GM10248 (cell line): ENCODE data around the gene MLKL.
A peak's percentile ranks its signal among the peaks of the same experiment; 100 is the strongest.
"Not testable (repeated sequence)": the region's sequence is repeated elsewhere in the genome, so short reads cannot be mapped to it uniquely, and the experiment has no call there.

Experiments used
- CTCF ChIA-PET: fragments of 300-600 bp; sonication (Branson Sonifier 250); formaldehyde crosslinking; extraction: SDS; loops from one replicate; lab custom pipeline; 2021; ENCODE audit warnings: antibody characterized with exemption; lab: Yijun Ruan, JAX
- POLR2A ChIA-PET: fragments of 350-650 bp; sonication (Branson Sonifier 250); formaldehyde crosslinking; extraction: SDS; loops from one replicate; lab custom pipeline; 2020; ENCODE audit warnings: antibody characterized with exemption; lab: Yijun Ruan, JAX
- DNase-seq: peaks from one replicate; pipeline ENCODE4 v3.0.0; 2012; ENCODE audit errors: extremely low spot score
- TF ChIP-seq, protein P1 (sequence below): IDR thresholded peaks from 2 replicates; pipeline ENCODE4 v1.5.1; 2012; ENCODE audit warnings: mild to moderate bottlenecking, low read depth; ENCODE audit errors: extremely low read depth, missing control alignments, control extremely low read depth

Gene MLKL

GRCh38 chr16:74659041-74659440, 41.6 kb downstream of the MLKL start:
- no peak for DNase-seq
- TF ChIP-seq, protein P1, sequence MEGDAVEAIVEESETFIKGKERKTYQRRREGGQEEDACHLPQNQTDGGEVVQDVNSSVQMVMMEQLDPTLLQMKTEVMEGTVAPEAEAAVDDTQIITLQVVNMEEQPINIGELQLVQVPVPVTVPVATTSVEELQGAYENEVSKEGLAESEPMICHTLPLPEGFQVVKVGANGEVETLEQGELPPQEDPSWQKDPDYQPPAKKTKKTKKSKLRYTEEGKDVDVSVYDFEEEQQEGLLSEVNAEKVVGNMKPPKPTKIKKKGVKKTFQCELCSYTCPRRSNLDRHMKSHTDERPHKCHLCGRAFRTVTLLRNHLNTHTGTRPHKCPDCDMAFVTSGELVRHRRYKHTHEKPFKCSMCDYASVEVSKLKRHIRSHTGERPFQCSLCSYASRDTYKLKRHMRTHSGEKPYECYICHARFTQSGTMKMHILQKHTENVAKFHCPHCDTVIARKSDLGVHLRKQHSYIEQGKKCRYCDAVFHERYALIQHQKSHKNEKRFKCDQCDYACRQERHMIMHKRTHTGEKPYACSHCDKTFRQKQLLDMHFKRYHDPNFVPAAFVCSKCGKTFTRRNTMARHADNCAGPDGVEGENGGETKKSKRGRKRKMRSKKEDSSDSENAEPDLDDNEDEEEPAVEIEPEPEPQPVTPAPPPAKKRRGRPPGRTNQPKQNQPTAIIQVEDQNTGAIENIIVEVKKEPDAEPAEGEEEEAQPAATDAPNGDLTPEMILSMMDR: no peak
- CTCF ChIA-PET: interaction anchor here (1.2 kb wide), 1 partner anchor 19 kb away, joined by 3 read pairs; no protein-coding TSS in a partner anchor
- POLR2A ChIA-PET: interaction anchor here (0.7 kb wide), 1 partner anchor 64 kb away, joined by 6 read pairs; no protein-coding TSS in a partner anchor

GRCh38 chr16:74657870-74658642, 42.6 kb downstream of the MLKL start:
- POLR2A ChIA-PET: no interaction called here
- TF ChIP-seq, protein P1: no peak
- no peak for DNase-seq
- CTCF ChIA-PET: no interaction called here

DNA sequence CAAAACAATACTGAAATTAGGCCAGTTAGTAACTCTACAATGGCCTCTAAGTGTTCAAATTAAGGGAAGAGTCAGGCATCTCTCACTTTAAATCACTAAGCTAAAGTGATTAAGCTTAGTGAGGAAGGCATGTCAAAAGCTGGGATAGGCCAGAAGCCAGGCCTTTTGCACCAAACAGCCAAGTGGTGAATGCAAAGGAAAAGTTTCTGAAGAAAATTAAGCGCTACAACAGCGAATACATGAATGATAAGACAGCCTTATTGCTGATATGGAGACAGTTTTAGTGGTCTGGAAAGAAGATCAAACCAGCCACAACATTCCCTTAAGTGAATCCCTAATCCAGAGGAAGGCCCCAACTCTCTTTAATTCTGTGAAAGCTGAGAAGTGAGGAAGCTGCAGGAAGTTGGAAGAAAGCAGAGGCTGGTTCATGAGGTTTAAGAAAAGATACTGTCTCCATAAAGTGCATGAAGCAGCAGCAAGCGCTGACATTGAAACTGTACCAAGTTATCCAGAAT, 46.1 kb downstream of the MLKL start:
- POLR2A ChIA-PET: interaction anchor here (2.4 kb wide), 1 partner anchor 12 kb away, joined by 8 read pairs; the partner anchor contains the start of gene RFWD3
- no peak for DNase-seq
- TF ChIP-seq, protein P1: no peak
- CTCF ChIA-PET: interaction anchor here (1.3 kb wide), 1 partner anchor 32 kb away, joined by 4 read pairs; no protein-coding TSS in a partner anchor

- POLR2A ChIA-PET, DNase-seq: not testable (repeated sequence)
- CTCF ChIA-PET: interaction anchor here (1.6 to 1.9 kb wide), 2 partner anchors 11 to 54 kb away, joined by 3 to 8 read pairs; no protein-coding TSS in a partner anchor
These were observed 47.8 kb downstream of the MLKL start for GRCh38 chr16:74652883-74653282.

- CTCF ChIA-PET: interaction anchor here (0.9 to 1.9 kb wide), 9 partner anchors 10 to 73 kb away, joined by 3 to 12 read pairs (median 6); no protein-coding TSS in a partner anchor
- no peak for DNase-seq
- POLR2A ChIA-PET: no interaction called here
- TF ChIP-seq, protein P1: no peak
These were observed 48.4 kb downstream of the MLKL start for GRCh38 chr16:74652249-74652648.

GRCh38 chr16:74651841-74652240, 48.8 kb downstream of the MLKL start:
- TF ChIP-seq, protein P1: no peak
- ChIA-PET POLR2A (no interaction called here), CTCF (interaction anchor here (0.7 to 1.9 kb wide), 14 partner anchors 10 to 90 kb away, joined by 3 to 12 read pairs (median 4); no protein-coding TSS in a partner anchor)
- DNase-seq: no peak

- POLR2A ChIA-PET: no interaction called here
- DNase-seq: no peak
- TF ChIP-seq, protein P1: peak; percentile 34
- CTCF ChIA-PET: interaction anchor here (0.7 to 1.9 kb wide), 13 partner anchors 9 to 90 kb away, joined by 3 to 12 read pairs (median 5); no protein-coding TSS in a partner anchor
These were observed 49.6 kb downstream of the MLKL start for GRCh38 chr16:74650966-74651567.
